HG03439 (cell line): Measurements from ENCODE around the gene RETREG1.

ENCODE experiments used
- ATAC-seq: cut with Tn5 transposase; IDR thresholded peaks from one replicate; pipeline ENCODE4 v1.9.1; 2021; ENCODE audit warnings: mild to moderate bottlenecking, moderate library complexity; ENCODE audit not compliant: unreplicated experiment

RETREG1 gene

GRCh38 chr5:16531063-16531648 is 85.6 kb downstream of the RETREG1 start:
- no peak for ATAC-seq

GRCh38 chr5:16529306-16529705 is 87.5 kb downstream of the RETREG1 start:
- no peak for ATAC-seq

- no peak for ATAC-seq
These were observed 88.3 kb downstream of the RETREG1 start for GRCh38 chr5:16528382-16529110.

- no peak for ATAC-seq
These were observed 91.1 kb downstream of the RETREG1 start for GRCh38 chr5:16525651-16526050.

- ATAC-seq: no peak
These were observed 92.5 kb downstream of the RETREG1 start for GRCh38 chr5:16524286-16524685.

- ATAC-seq: no peak
These were observed 95.0 kb downstream of the RETREG1 start for GRCh38 chr5:16521521-16522483.

GRCh38 chr5:16520841-16521240 is 96.0 kb downstream of the RETREG1 start:
- no peak for ATAC-seq

GRCh38 chr5:16519435-16519834 is 97.4 kb downstream of the RETREG1 start:
- no peak for ATAC-seq

- ATAC-seq: no peak
These were observed 98.2 kb downstream of the RETREG1 start for GRCh38 chr5:16518606-16519005.

- ATAC-seq: no peak
These were observed 101.3 kb downstream of the RETREG1 start for GRCh38 chr5:16515532-16515931.

GRCh38 chr5:16510098-16510497 is 106.7 kb downstream of the RETREG1 start:
- ATAC-seq: no peak

- no peak for ATAC-seq
These were observed 107.9 kb downstream of the RETREG1 start for GRCh38 chr5:16508730-16509531.

- no peak for ATAC-seq
These were observed 109.1 kb downstream of the RETREG1 start for GRCh38 chr5:16507716-16508115.

GRCh38 chr5:16505904-16506303 is 110.9 kb downstream of the RETREG1 start:
- ATAC-seq: no peak

GRCh38 chr5:16505140-16505891 is 111.5 kb downstream of the RETREG1 start:
- no peak for ATAC-seq

GRCh38 chr5:16504571-16504970 is 112.2 kb downstream of the RETREG1 start:
- no peak for ATAC-seq

GRCh38 chr5:16502866-16503265 is 113.9 kb downstream of the RETREG1 start:
- no peak for ATAC-seq

GRCh38 chr5:16500024-16500423 is 116.8 kb downstream of the RETREG1 start:
- no peak for ATAC-seq

- ATAC-seq: no peak
These were observed 119.3 kb downstream of the RETREG1 start for GRCh38 chr5:16497546-16497945.

- ATAC-seq: no peak
These were observed 123.5 kb downstream of the RETREG1 start for GRCh38 chr5:16493261-16493660.
